Endothelial cell of umbilical vein (primary cell): ENCODE data around the gene ITGB3BP. TPM values are rescaled to one million over a fixed set of nuclear protein-coding genes. Genes with fewer than 3 reads are reported as not detected.

Experiments
- BruUV-seq: library from RNA; stranded (reverse); fragments of 400-500 nt; replicated peaks from 2 replicates; lab custom pipeline; 2021; lab: Mats Ljungman, UMichigan
- CTCF ChIA-PET: fragments of 300-600, 350-600 bp; sonication (Branson Sonifier 250); formaldehyde crosslinking; loops from one replicate; lab custom pipeline; 2021; ENCODE audit warnings: antibody characterized with exemption, inconsistent platforms; lab: Charles Lee
- POLR2A ChIA-PET: fragments of 300-600, 350-600 bp; sonication (Branson Sonifier 250); formaldehyde crosslinking; loops from one replicate; lab custom pipeline; 2021; ENCODE audit warnings: antibody characterized with exemption, inconsistent platforms; lab: Charles Lee
- DNase-seq: peaks from one replicate; pipeline ENCODE4 v3.0.0-alpha.2; 2011; ENCODE audit warnings: low read depth, low spot score
- FAIRE-seq: peaks from 2 replicates; lab custom pipeline; 2011; peaks lifted over from hg19 to GRCh38; lab: Jason Lieb, UNC
- H2AFZ ChIP-seq: 2 replicates; pipeline ENCODE4 v1.6.0; 2012; ENCODE audit warnings: low read depth, low read length, control low read depth, inconsistent platforms
- H3K27ac ChIP-seq: 2 replicates; pipeline ENCODE4 v1.5.1; 2011; ENCODE audit warnings: low read depth, mild to moderate bottlenecking, control low read depth, low read length, moderate library complexity; ENCODE audit not compliant: insufficient read depth
- H3K27me3 ChIP-seq, 2 experiments: 2 replicates each; pipeline versions ENCODE4 v1.6.0 to v1.6.1; 2011; ENCODE audit warnings: low read length in 2 of 2, mixed read lengths in 1 of 2; ENCODE audit not compliant: control insufficient read depth in 2 of 2, insufficient read depth in 2 of 2
- H3K36me3 ChIP-seq, 2 experiments: 2 replicates in 1 of 2; 3 replicates in 1 of 2; pipeline ENCODE4 v1.5.1; 2011; ENCODE audit warnings: low read length in 2 of 2, mild to moderate bottlenecking in 1 of 2, moderate library complexity in 1 of 2; ENCODE audit not compliant: control insufficient read depth in 2 of 2, insufficient read depth in 2 of 2; ENCODE audit errors: extremely low read depth in 1 of 2
- H3K4me1 ChIP-seq: 3 replicates; pipeline ENCODE4 v1.5.1; 2011; ENCODE audit warnings: mild to moderate bottlenecking, low read length; ENCODE audit not compliant: control insufficient read depth, insufficient read depth; ENCODE audit errors: extremely low read depth
- H3K4me2 ChIP-seq: 2 replicates; pipeline ENCODE4 v1.6.1; 2011; ENCODE audit warnings: low read length, control low read depth, mixed read lengths; ENCODE audit not compliant: insufficient read depth
- H3K4me3 ChIP-seq, 3 experiments: fragments of 200-600 bp in 1 of 3; sonication (generic), shearing (Covaris generic) in 1 of 3; replicated peaks in 1 of 3; 2 replicates each; pipeline ENCODE4 v1.5.1; 2011 to 2016; ENCODE audit warnings: control low read depth in 3 of 3, low read length in 3 of 3, mild to moderate bottlenecking in 2 of 3, inconsistent platforms in 1 of 3, low read depth in 1 of 3, moderate library complexity in 1 of 3; ENCODE audit not compliant: insufficient read depth in 1 of 3
- H3K79me2 ChIP-seq: 2 replicates; pipeline ENCODE4 v1.6.0; 2012; ENCODE audit warnings: low read length, inconsistent platforms; ENCODE audit not compliant: control insufficient read depth, insufficient read depth
- H3K9ac ChIP-seq: replicated peaks from 2 replicates; pipeline ENCODE3; 2011; ENCODE audit warnings: low read length, control low read depth; ENCODE audit not compliant: insufficient read depth; ENCODE audit errors: extremely low read depth
- H3K9me1 ChIP-seq: replicated peaks from 3 replicates; pipeline ENCODE4 v1.6.0; 2011; ENCODE audit warnings: mild to moderate bottlenecking, low read length; ENCODE audit not compliant: control insufficient read depth, insufficient read depth; ENCODE audit errors: extremely low read depth
- H3K9me3 ChIP-seq: replicated peaks from 2 replicates; pipeline ENCODE4 v1.5.1; 2012; ENCODE audit warnings: low read length, inconsistent platforms; ENCODE audit not compliant: control insufficient read depth, insufficient read depth
- H4K20me1 ChIP-seq: replicated peaks from 2 replicates; pipeline ENCODE3; 2011; ENCODE audit warnings: mild to moderate bottlenecking, low read length; ENCODE audit not compliant: control insufficient read depth, insufficient read depth; ENCODE audit errors: extremely low read depth
- EZH2 ChIP-seq: IDR thresholded peaks from 2 replicates; pipeline ENCODE4 v1.6.1; 2012; ENCODE audit warnings: borderline replicate concordance, low read depth, mild to moderate bottlenecking, moderate library complexity, low read length, inconsistent platforms; ENCODE audit not compliant: severe bottlenecking
- FOS ChIP-seq: IDR thresholded peaks from 2 replicates; pipeline ENCODE4 v1.6.1; 2011; ENCODE audit warnings: mild to moderate bottlenecking, low read length, moderate library complexity, borderline replicate concordance; ENCODE audit not compliant: insufficient read depth
- GATA2 ChIP-seq: IDR thresholded peaks from 2 replicates; pipeline ENCODE4 v1.7.0; 2011; ENCODE audit warnings: low read depth, mild to moderate bottlenecking, moderate library complexity, mixed read lengths, low read length; ENCODE audit not compliant: insufficient read length, insufficient read depth
- JUN ChIP-seq: IDR thresholded peaks from 2 replicates; pipeline ENCODE4 v1.6.1; 2011; ENCODE audit warnings: borderline replicate concordance, low read depth; ENCODE audit not compliant: insufficient read length, insufficient read depth
- MYC ChIP-seq: IDR thresholded peaks from one replicate; pipeline ENCODE4 v1.6.1; 2011; ENCODE audit warnings: mild to moderate bottlenecking, low read depth, low read length
- POLR2AphosphoS5 ChIP-seq: IDR thresholded peaks from 2 replicates; pipeline ENCODE4 v1.6.1; 2012; ENCODE audit warnings: low read depth, mild to moderate bottlenecking, control low read depth, low read length, moderate library complexity; ENCODE audit not compliant: insufficient read depth
- dilution Hi-C: fragments of 300-500 bp; cut with MboI; formaldehyde crosslinking; loops from one replicate; pipeline ENCODE4 v1.15.0; 2019; ENCODE audit warnings: low sequenced_read_pairs; ENCODE audit not compliant: extremely low pct_ligation_motif_present
- intact Hi-C: fragments of 100-400 bp; cut with micrococcal nuclease; formaldehyde crosslinking; loops from one replicate; pipeline ENCODE4 v1.10.0; 2022
- polyA plus RNA-seq, 4 experiments: library from polyadenylated mRNA; depleted of rRNA in 3 of 4; stranded (reverse) in 3 of 4; unstranded in 1 of 4; fragments of >200 nt; gene quantifications; 2 replicates each; pipeline versions ENCODE4 v1.2.1 to v1.2.3, GENCODE V29; 2011 to 2012; ENCODE audit warnings: missing spikeins in 1 of 4
- total RNA-seq: library from RNA; stranded (reverse); gene quantifications from 2 replicates; pipeline ENCODE4 v1.2.3, GENCODE V29; 2021
- TF ChIP-seq, protein P1 (sequence below): IDR thresholded peaks from 2 replicates; pipeline ENCODE4 v1.6.1; 2011; ENCODE audit not compliant: insufficient read depth, insufficient read length
- TF ChIP-seq, protein P2 (sequence below), 2 donors: IDR thresholded peaks; 1 replicate in 1 of 2; 2 replicates in 1 of 2; pipeline ENCODE4 v1.5.1; 2011; ENCODE audit warnings: low read length in 2 of 2, mild to moderate bottlenecking in 2 of 2, moderate library complexity in 2 of 2, control low read depth in 1 of 2, inconsistent platforms in 1 of 2, low read depth in 1 of 2; ENCODE audit not compliant: insufficient read depth in 1 of 2; ENCODE audit errors: extremely low read depth in 1 of 2

The ITGB3BP gene
- total and polyA plus RNA-seq, 2 donors (not counting 3 experiments of a cell fraction or from before 2014, with no cell fraction given), result 5.3 to 24.4 TPM

DNA sequence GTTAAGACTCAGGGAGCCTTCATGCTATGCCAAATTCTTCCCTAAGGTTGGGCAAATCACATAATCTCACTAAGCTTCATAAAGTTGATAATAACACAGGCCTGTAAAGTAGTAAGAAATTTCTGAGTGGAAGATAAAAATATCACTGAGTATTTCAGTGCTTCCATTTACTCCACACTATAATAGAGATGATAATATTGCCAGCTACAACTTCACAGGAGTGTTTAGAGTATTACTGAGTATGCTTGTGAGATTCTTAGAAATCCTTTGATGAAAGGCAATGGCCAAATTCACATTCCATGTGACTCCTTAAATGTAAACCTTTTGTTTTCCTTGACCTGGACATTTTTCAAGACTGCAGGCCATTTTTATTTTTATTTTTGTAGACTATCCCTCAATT is 10.4 kb downstream of the ITGB3BP start:
- Histone ChIP-seq H3K36me3 (no peaks in the 10 kb centered on the region), H3K4me3 (no peak overlapping the region), H2AFZ (no peak overlapping the region), H4K20me1 (no peaks in the 10 kb centered on the region), H3K27ac (no peak overlapping the region), H3K9me3 (no peaks in the 10 kb centered on the region), H3K4me1 (no peaks in the 10 kb centered on the region), H3K4me2 (no peak overlapping the region), H3K79me2 (peaks cover 2% of the 10 kb centered on the region), H3K9ac (no peak overlapping the region), H3K27me3 (no peaks in the 10 kb centered on the region), H3K9me1 (no peaks in the 10 kb centered on the region)
- FAIRE-seq, result no peak
- ChIA-PET CTCF (interaction anchor here (0.9 to 2.3 kb wide), 3 partner anchors 16 to 671 kb away, joined by 3 to 13 read pairs (median 3); no protein-coding TSS in a partner anchor), POLR2A (no interaction called here)
- BruUV-seq, result no TSS peak
- dilution Hi-C loops (no loop called here), intact Hi-C loops (no loop called here)
- no peak for TF ChIP-seq GATA2
- TF ChIP-seq JUN, result no peak
- TF ChIP-seq POLR2AphosphoS5, result no peak
- no peak for TF ChIP-seq MYC
- no peak for TF ChIP-seq EZH2
- no peak for TF ChIP-seq FOS
- TF ChIP-seq, protein P1, sequence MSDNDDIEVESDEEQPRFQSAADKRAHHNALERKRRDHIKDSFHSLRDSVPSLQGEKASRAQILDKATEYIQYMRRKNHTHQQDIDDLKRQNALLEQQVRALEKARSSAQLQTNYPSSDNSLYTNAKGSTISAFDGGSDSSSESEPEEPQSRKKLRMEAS, result no peak
- TF ChIP-seq, protein P2, sequence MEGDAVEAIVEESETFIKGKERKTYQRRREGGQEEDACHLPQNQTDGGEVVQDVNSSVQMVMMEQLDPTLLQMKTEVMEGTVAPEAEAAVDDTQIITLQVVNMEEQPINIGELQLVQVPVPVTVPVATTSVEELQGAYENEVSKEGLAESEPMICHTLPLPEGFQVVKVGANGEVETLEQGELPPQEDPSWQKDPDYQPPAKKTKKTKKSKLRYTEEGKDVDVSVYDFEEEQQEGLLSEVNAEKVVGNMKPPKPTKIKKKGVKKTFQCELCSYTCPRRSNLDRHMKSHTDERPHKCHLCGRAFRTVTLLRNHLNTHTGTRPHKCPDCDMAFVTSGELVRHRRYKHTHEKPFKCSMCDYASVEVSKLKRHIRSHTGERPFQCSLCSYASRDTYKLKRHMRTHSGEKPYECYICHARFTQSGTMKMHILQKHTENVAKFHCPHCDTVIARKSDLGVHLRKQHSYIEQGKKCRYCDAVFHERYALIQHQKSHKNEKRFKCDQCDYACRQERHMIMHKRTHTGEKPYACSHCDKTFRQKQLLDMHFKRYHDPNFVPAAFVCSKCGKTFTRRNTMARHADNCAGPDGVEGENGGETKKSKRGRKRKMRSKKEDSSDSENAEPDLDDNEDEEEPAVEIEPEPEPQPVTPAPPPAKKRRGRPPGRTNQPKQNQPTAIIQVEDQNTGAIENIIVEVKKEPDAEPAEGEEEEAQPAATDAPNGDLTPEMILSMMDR (IDR thresholded peaks at IDR 0.05; ENCODE audit: extremely low read depth in 1 of 2, insufficient read depth in 1 of 2, low read depth in 1 of 2, low read length in 2 of 2), result no peak
- DNase-seq, result no peak
